Measurements from ENCODE around the gene TK2.

- TF ChIP-seq EZH2 (IDR thresholded peaks at IDR 0.05; ENCODE audit: insufficient read depth, poor library complexity, severe bottlenecking) (no peak), EZH2phosphoT487 (IDR thresholded peaks at IDR 0.05; ENCODE audit: insufficient read depth, low read depth) (no peak)
These were observed 1.4 kb upstream of the TK2 start for GRCh38 chr16:66551348-66551759.

Measured in GM23248 (cell line).